Measurements from ENCODE around the gene CNFN.

DNA sequence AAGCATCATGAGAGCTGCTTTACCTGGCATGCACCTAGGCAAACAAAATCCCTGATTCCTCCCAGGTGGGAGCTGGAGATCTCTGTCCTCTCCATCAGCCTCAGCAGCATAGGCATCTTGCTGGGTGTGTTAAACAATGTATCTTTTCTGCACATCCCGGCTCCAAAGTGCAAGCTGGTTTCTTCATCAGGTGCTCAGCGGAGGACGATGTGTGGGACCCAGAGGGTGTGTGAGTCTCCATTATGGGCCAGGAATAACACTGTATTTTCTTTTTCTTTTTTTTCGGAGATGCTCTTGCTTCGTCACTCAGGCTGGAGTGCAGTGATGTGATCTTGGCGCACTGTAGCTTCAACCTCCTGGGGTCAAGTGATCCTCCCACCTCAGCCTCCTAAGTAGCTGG lies 9.9 kb downstream of the CNFN start:
- TF ChIP-seq ZNF70 (CRISPR knock-in tag; IDR thresholded peaks at IDR 0.05) (no peak), SNAI2 (CRISPR knock-in tag; IDR thresholded peaks at IDR 0.05) (no peak)
